K562 (cell line): ENCODE data around the gene XKR7. TPM values are rescaled to one million over a fixed set of nuclear protein-coding genes. Genes with fewer than 3 reads are reported as not detected.
A peak's percentile ranks its signal among the peaks of the same experiment; 100 is the strongest.

Source experiments
- ATAC-seq: fragments of 200-7000 bp; cut with Tn5 transposase; 3 replicates; pipeline ENCODE4 v1.9.1; 2020; ENCODE audit warnings: moderate library complexity
- BruUV-seq: library from RNA; stranded (reverse); fragments of 400-500 nt; replicated peaks from 2 replicates; lab custom pipeline; 2021; lab: Mats Ljungman, UMichigan
- CTCF ChIA-PET: fragments of 300-600 bp; formaldehyde crosslinking; extraction: SDS; loops from one replicate; lab custom pipeline; 2021; ENCODE audit warnings: low intra/inter-chr PET ratio; lab: Yijun Ruan, JAX
- POLR2A ChIA-PET: fragments of 300-600, 350-650 bp; sonication (Branson Sonifier 250); formaldehyde crosslinking; extraction: SDS; loops from one replicate; lab custom pipeline; 2021; ENCODE audit warnings: antibody characterized with exemption, inconsistent platforms; lab: Yijun Ruan, JAX
- DNase-seq, 4 experiments: peaks; one replicate each; pipeline versions ENCODE4 v3.0.0 to v3.0.0-alpha.2; 2011 to 2018; ENCODE audit warnings: low spot score in 3 of 4, mixed read lengths in 3 of 4; ENCODE audit errors: extremely low read depth in 1 of 4
- FAIRE-seq: peaks from 2 replicates; lab custom pipeline; 2011; peaks lifted over from hg19 to GRCh38; lab: Jason Lieb, UNC
- H2AFZ ChIP-seq: 2 replicates; pipeline ENCODE4 v1.6.0; 2011; ENCODE audit warnings: low read depth, low read length, control low read depth, inconsistent platforms
- H3K27ac ChIP-seq: fragments of 200-600 bp; 3 replicates; pipeline ENCODE4 v1.8.0; 2011; ENCODE audit warnings: low read depth, mild to moderate bottlenecking, control low read depth, inconsistent platforms, low read length, moderate library complexity, mixed read lengths; ENCODE audit errors: extremely low read depth
- H3K27me3 ChIP-seq, 2 experiments: fragments of 300-600 bp in 1 of 2; 2 replicates in 1 of 2; 3 replicates in 1 of 2; pipeline versions ENCODE4 v1.6.0 to v1.8.0; 2011; ENCODE audit warnings: inconsistent platforms in 2 of 2, low read length in 2 of 2, mild to moderate bottlenecking in 1 of 2, mixed read lengths in 1 of 2, moderate library complexity in 1 of 2; ENCODE audit not compliant: control insufficient read depth in 2 of 2, insufficient read depth in 2 of 2
- H3K36me3 ChIP-seq: fragments of 300-600 bp; 3 replicates; pipeline ENCODE4 v1.8.0; 2011; ENCODE audit warnings: mild to moderate bottlenecking, low read length, inconsistent platforms; ENCODE audit not compliant: control insufficient read depth, insufficient read depth
- H3K4me1 ChIP-seq, 2 experiments: fragments of 200-600 bp in 1 of 2; replicated peaks in 1 of 2; 2 replicates in 1 of 2; 3 replicates in 1 of 2; pipeline versions ENCODE4 v1.5.1 to v1.8.0; 2011; ENCODE audit warnings: inconsistent platforms in 2 of 2, low read length in 2 of 2, mild to moderate bottlenecking in 1 of 2, mixed read lengths in 1 of 2, moderate library complexity in 1 of 2; ENCODE audit not compliant: control insufficient read depth in 2 of 2, insufficient read depth in 2 of 2
- H3K4me2 ChIP-seq: 2 replicates; pipeline ENCODE4 v1.6.1; 2011; ENCODE audit warnings: low read length, control low read depth, inconsistent platforms, mixed read lengths; ENCODE audit not compliant: insufficient read depth
- H3K4me3 ChIP-seq: fragments of 200-600 bp; sonication (generic), shearing (Covaris generic); 2 replicates; pipeline ENCODE4 v1.5.1; 2016; ENCODE audit warnings: control low read depth, inconsistent platforms
- H3K79me2 ChIP-seq: fragments of 200-600 bp; 3 replicates; pipeline ENCODE4 v1.8.0; 2011; ENCODE audit warnings: low read length, inconsistent platforms; ENCODE audit not compliant: control insufficient read depth, insufficient read depth
- H3K9ac ChIP-seq, 2 experiments: 2 replicates each; pipeline versions ENCODE4 v1.6.0 to v1.6.1; 2011; ENCODE audit warnings: low read depth in 2 of 2, low read length in 2 of 2, control low read depth in 1 of 2, inconsistent platforms in 1 of 2, mild to moderate bottlenecking in 1 of 2, mixed read lengths in 1 of 2; ENCODE audit not compliant: insufficient read depth in 1 of 2
- H3K9me1 ChIP-seq: one replicate; pipeline ENCODE4 v1.6.0; 2011; ENCODE audit warnings: inconsistent platforms, mild to moderate bottlenecking, low read length, moderate library complexity; ENCODE audit not compliant: control insufficient read depth, insufficient read depth
- H3K9me3 ChIP-seq: replicated peaks from 2 replicates; pipeline ENCODE4 v1.5.1; 2011; ENCODE audit warnings: low read depth, low read length, inconsistent platforms; ENCODE audit not compliant: control insufficient read depth, insufficient read depth
- H4K20me1 ChIP-seq: replicated peaks from 2 replicates; pipeline ENCODE4 v1.6.1; 2011; ENCODE audit warnings: low read length, inconsistent platforms, mixed read lengths; ENCODE audit not compliant: control insufficient read depth, insufficient read depth
- ADNP ChIP-seq: fragments of 200-800 bp; sonication (Bioruptor generic); IDR thresholded peaks from 2 replicates; pipeline ENCODE4 v1.6.1; 2016; ENCODE audit warnings: missing genetic modification characterization, missing compliant biosample characterization
- BCOR ChIP-seq: fragments of 450-650 bp; IDR thresholded peaks from 2 replicates; pipeline ENCODE4 v1.6.1; 2016
- CTBP1 ChIP-seq: fragments of 450-650 bp; IDR thresholded peaks from 2 replicates; pipeline ENCODE4 v1.6.1; 2016; ENCODE audit warnings: borderline replicate concordance
- EP400 ChIP-seq: fragments of 450-650 bp; IDR thresholded peaks from 2 replicates; pipeline ENCODE4 v1.6.1; 2017; ENCODE audit warnings: antibody characterized with exemption, mild to moderate bottlenecking, moderate library complexity
- HDAC6 ChIP-seq: IDR thresholded peaks from 2 replicates; pipeline ENCODE4 v1.6.1; 2012; ENCODE audit warnings: low read depth, mild to moderate bottlenecking, control low read depth, inconsistent platforms, low read length, moderate library complexity
- KDM1A ChIP-seq, 2 experiments: fragments of 450-650 bp; IDR thresholded peaks; 2 replicates each; pipeline ENCODE4 v1.6.1; 2016; ENCODE audit warnings: mild to moderate bottlenecking in 2 of 2
- MAZ ChIP-seq, 2 experiments: fragments of 450-650 bp in 1 of 2; sonication (generic) in 1 of 2; formaldehyde crosslinking; IDR thresholded peaks in 1 of 2; conservative IDR thresholded peaks in 1 of 2; 2 replicates each; pipeline versions ENCODE4 v1.4.0 to v1.5.0; 2020; ENCODE audit warnings: mild to moderate bottlenecking in 1 of 2, missing genetic modification reagents in 1 of 2
- NR2C1 ChIP-seq, 2 experiments: fragments of 450-650 bp; IDR thresholded peaks; 2 replicates each; pipeline ENCODE4 v1.6.1; 2017; ENCODE audit warnings: mild to moderate bottlenecking in 2 of 2, antibody characterized with exemption in 1 of 2, inconsistent platforms in 1 of 2, missing compliant biosample characterization in 1 of 2, missing genetic modification characterization in 1 of 2
- PHF21A ChIP-seq: fragments of 450-650 bp; IDR thresholded peaks from 2 replicates; pipeline ENCODE4 v1.6.1; 2017; ENCODE audit warnings: low read depth, borderline replicate concordance
- RBM25 ChIP-seq: fragments of 200-400 bp; formaldehyde crosslinking; IDR thresholded peaks from 2 replicates; pipeline ENCODE4 v1.6.1; 2018; ENCODE audit warnings: low read length, low read depth, moderate library complexity; ENCODE audit not compliant: severe bottlenecking
- RHOXF2B ChIP-seq: fragments of 250-450 bp; sonication (Bioruptor Pico); conservative IDR thresholded peaks from 2 replicates; pipeline ENCODE4 v1.5.1; 2021
- SMAD2 ChIP-seq: fragments of 150-350 bp; IDR thresholded peaks from 2 replicates; pipeline ENCODE4 v1.6.1; 2014; ENCODE audit warnings: low read depth, mild to moderate bottlenecking, low read length
- SMC3 ChIP-seq: conservative IDR thresholded peaks from 2 replicates; pipeline ENCODE4 v1.6.1; 2011; ENCODE audit warnings: low read depth, low read length, improper control_type of control experiment; ENCODE audit not compliant: insufficient read depth
- SP2 ChIP-seq: IDR thresholded peaks from 2 replicates; pipeline ENCODE4 v1.6.1; 2011; ENCODE audit warnings: mild to moderate bottlenecking, low read depth, low read length, moderate library complexity; ENCODE audit not compliant: poor library complexity, severe bottlenecking; ENCODE audit errors: extremely low read depth
- TARDBP ChIP-seq: fragments of 450-650 bp; IDR thresholded peaks from 2 replicates; pipeline ENCODE4 v1.6.1; 2016
- ZNF75A ChIP-seq: fragments of 450-650 bp; formaldehyde crosslinking; IDR thresholded peaks from 2 replicates; pipeline ENCODE4 v1.4.0; 2020; ENCODE audit warnings: mild to moderate bottlenecking
- ZNF764 ChIP-seq: fragments of 250-450 bp; sonication (Bioruptor Pico); IDR thresholded peaks from 2 replicates; pipeline ENCODE4 v1.4.0; 2020; ENCODE audit warnings: low read depth, mild to moderate bottlenecking, moderate library complexity
- WGBS: fragments of 100-300 bp; shearing (Covaris generic); methylation state at CpG from one replicate; pipeline ENCODE4 v1.1.6; 2016; ENCODE audit warnings: low coverage, mixed read lengths; ENCODE audit not compliant: insufficient coverage; ENCODE audit errors: missing lambda C conversion rate; 5-methylcytosine and 5-hydroxymethylcytosine counted together
- in situ Hi-C: fragments of 300-500 bp; cut with MboI; formaldehyde crosslinking; loops from 4 replicates; pipeline ENCODE4 v1.15.0; 2018; ENCODE audit warnings: inconsistent platforms, mixed read lengths
- intact Hi-C: fragments of 100-400 bp; cut with micrococcal nuclease; formaldehyde crosslinking; loops from 2 replicates; pipeline ENCODE4 v1.14.2; 2022
- polyA plus RNA-seq, 8 experiments: library from polyadenylated mRNA; depleted of rRNA in 4 of 8; stranded (reverse) in 5 of 8; unstranded in 3 of 8; fragments of >200 nt; fragmentation: Nextera tagmentation in 2 of 8; fragmentation: Illumina TruSeq in 1 of 8; extraction: Ambion mirVana in 2 of 8; extraction: Trizol in 1 of 8; gene quantifications; 2 replicates each; pipeline versions ENCODE4 v1.2.1 to v1.2.3, GENCODE V29; 2011 to 2014; ENCODE audit warnings: inconsistent platforms in 1 of 8, missing spikeins in 1 of 8
- total RNA-seq, 7 experiments: library from RNA; depleted of rRNA in 6 of 7; stranded (reverse); fragments of >200 nt in 6 of 7; fragmentation: Illumina TruSeq in 2 of 7; extraction: Trizol in 2 of 7; gene quantifications; 2 replicates each; pipeline versions ENCODE4 v1.2.1 to v1.2.3, GENCODE V29; 2011 to 2021; ENCODE audit warnings: low replicate concordance in 1 of 7
- TF ChIP-seq, protein P1 (sequence below): sonication (generic); formaldehyde crosslinking; IDR thresholded peaks from 2 replicates; pipeline ENCODE4 v1.8.1; 2023; ENCODE audit warnings: mild to moderate bottlenecking, missing genetic modification reagents
- TF ChIP-seq, protein P2 (sequence below): fragments of 250-450 bp; sonication (Bioruptor Pico); IDR thresholded peaks from 2 replicates; pipeline ENCODE4 v1.8.0; 2021; ENCODE audit warnings: moderate library complexity, mild to moderate bottlenecking, inconsistent platforms
- TF ChIP-seq, protein P3 (sequence below): IDR thresholded peaks from 2 replicates; pipeline ENCODE4 v1.6.1; 2016; ENCODE audit warnings: missing genetic modification characterization, missing compliant biosample characterization

The XKR7 gene
- total and polyA plus RNA-seq, 9 of the 15 experiments (the other 6 are each of a cell fraction or from before 2014, with no cell fraction given) = 0.02 TPM; not detected in 8

DNA sequence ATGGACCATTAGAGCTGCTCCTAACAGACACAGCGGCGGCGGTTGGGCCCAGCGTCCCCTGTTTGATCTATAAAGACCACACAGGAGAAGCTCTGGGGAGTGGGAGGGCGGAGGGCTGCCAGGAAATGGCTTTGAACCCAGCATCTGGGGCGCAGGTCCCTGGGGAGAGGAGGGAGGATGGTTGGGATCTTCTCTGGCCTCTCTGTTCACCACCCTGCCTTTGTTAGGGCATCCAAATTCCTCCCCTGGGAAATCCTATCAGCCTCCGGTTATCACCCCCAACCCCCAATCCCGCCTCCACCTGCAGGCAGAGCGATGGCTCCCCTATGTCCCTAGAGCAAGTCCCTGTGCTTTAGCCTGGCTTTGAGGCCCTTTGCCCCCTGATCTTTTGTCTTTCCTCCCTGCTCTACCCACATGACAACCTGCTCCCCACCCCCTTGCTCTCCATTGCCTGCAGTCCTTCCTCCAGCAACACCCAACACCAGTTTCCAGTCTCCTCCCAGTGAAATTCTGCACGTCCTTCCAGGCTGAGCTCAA is 7.1 kb downstream of the XKR7 start (continued):
- TF ChIP-seq, protein P1, sequence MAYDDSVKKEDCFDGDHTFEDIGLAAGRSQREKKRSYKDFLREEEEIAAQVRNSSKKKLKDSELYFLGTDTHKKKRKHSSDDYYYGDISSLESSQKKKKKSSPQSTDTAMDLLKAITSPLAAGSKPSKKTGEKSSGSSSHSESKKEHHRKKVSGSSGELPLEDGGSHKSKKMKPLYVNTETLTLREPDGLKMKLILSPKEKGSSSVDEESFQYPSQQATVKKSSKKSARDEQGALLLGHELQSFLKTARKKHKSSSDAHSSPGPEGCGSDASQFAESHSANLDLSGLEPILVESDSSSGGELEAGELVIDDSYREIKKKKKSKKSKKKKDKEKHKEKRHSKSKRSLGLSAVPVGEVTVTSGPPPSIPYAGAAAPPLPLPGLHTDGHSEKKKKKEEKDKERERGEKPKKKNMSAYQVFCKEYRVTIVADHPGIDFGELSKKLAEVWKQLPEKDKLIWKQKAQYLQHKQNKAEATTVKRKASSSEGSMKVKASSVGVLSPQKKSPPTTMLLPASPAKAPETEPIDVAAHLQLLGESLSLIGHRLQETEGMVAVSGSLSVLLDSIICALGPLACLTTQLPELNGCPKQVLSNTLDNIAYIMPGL (CRISPR knock-in tag) = no peak

DNA sequence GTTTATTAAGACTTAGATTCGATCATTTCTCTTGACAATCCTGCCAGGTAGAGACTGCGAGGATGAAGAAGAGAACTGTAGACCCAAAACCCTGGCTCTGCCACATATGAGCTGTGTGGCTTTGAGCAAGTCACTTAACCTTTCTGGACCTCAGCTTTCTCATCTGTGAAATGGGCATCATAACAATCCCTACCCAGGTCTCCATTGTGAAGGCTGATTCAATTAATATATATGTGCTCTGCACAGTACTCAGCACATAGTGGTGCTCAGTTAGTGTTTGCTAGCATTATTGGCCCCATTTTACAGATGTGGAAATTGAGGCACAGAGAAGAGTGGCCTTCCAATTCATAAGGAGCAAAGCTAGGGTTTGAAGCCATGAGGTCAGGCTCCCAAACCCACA is 7.9 kb downstream of the XKR7 start:
- H3K4me2 ChIP-seq = no peak overlapping the region
- no peaks in the 10 kb centered on the region for H3K79me2 ChIP-seq
- no peaks in the 10 kb centered on the region for H3K4me1 ChIP-seq
- H3K27me3 ChIP-seq = peaks cover 13 to 23% of the 10 kb centered on the region in 2 experiments; a peak in 3 of 5 replicates
- no peak for FAIRE-seq
- ATAC-seq = no peak
- no peaks in the 10 kb centered on the region for H3K36me3 ChIP-seq
- H4K20me1 ChIP-seq = no peaks in the 10 kb centered on the region; the same call in 1 of the 2 replicates
- no peak overlapping the region for H3K9ac ChIP-seq
- no peak for DNase-seq
- H2AFZ ChIP-seq = no peak overlapping the region
- no peak overlapping the region for H3K27ac ChIP-seq
- no peak overlapping the region for H3K4me3 ChIP-seq
- H3K9me3 ChIP-seq = no peaks in the 10 kb centered on the region
- no TSS peak for BruUV-seq
- 0% methylated on average over 2 of the region's 2 CpGs for WGBS
- intact Hi-C loops (no loop called here), in situ Hi-C loops (no loop called here)
- no peaks in the 10 kb centered on the region for H3K9me1 ChIP-seq
- ChIA-PET POLR2A (interaction anchor here (0.7 kb wide), 1 partner anchor 66 kb away, joined by 3 read pairs; no protein-coding TSS in a partner anchor), CTCF (no interaction called here)
- TF ChIP-seq BCOR (peak; percentile 79), RHOXF2B (CRISPR knock-in tag) (no peak), ZNF75A (no peak), MAZ (CRISPR knock-in tag; conservative IDR thresholded peaks at IDR 0.05 in 1 of 2, IDR thresholded peaks at IDR 0.05 in 1 of 2) (no peak), ZNF764 (CRISPR knock-in tag) (no peak), PHF21A (no peak), RBM25 (peak; percentile 91), NR2C1 (IDR thresholded peaks at IDR 0.05) (no peak), NR2C1 (tag; IDR thresholded peaks at IDR 0.05) (no peak), EP400 (no peak), SMAD2 (no peak), CTBP1 (no peak), SP2 (no peak), HDAC6 (no peak), ADNP (tag) (peak; percentile 31; the same call in 1 of the 2 replicates), KDM1A (IDR thresholded peaks at IDR 0.05) (peak; percentile 37 to 51; a peak in 2 of 4 replicates), TARDBP (no peak), SMC3 (no peak)
- TF ChIP-seq, protein P2, sequence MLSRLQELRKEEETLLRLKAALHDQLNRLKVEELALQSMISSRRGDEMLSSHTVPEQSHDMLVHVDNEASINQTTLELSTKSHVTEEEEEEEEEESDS = no peak
- TF ChIP-seq, protein P3, sequence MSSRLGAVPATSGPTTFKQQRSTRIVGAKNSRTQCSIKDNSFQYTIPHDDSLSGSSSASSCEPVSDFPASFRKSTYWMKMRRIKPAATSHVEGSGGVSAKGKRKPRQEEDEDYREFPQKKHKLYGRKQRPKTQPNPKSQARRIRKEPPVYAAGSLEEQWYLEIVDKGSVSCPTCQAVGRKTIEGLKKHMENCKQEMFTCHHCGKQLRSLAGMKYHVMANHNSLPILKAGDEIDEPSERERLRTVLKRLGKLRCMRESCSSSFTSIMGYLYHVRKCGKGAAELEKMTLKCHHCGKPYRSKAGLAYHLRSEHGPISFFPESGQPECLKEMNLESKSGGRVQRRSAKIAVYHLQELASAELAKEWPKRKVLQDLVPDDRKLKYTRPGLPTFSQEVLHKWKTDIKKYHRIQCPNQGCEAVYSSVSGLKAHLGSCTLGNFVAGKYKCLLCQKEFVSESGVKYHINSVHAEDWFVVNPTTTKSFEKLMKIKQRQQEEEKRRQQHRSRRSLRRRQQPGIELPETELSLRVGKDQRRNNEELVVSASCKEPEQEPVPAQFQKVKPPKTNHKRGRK (tag) = no peak
